OCI-LY7 (cell line): ENCODE measurements around the gene SGTA. TPM values are rescaled to one million over a fixed set of nuclear protein-coding genes. Genes with fewer than 3 reads are reported as not detected.

Source experiments
- BruUV-seq: library from RNA; stranded (reverse); fragments of 400-500 nt; replicated peaks from 2 replicates; lab custom pipeline; 2021; lab: Mats Ljungman, UMichigan
- CTCF ChIA-PET: fragments of 300-600 bp; sonication (Branson Sonifier 250); formaldehyde crosslinking; loops from one replicate; lab custom pipeline; 2022; ENCODE audit warnings: antibody characterized with exemption; ENCODE audit not compliant: unreplicated experiment; lab: Charles Lee
- POLR2A ChIA-PET: fragments of 300-600 bp; sonication (Branson Sonifier 250); formaldehyde crosslinking; loops from one replicate; lab custom pipeline; 2022; ENCODE audit warnings: antibody characterized with exemption; lab: Charles Lee
- DNase-seq: peaks from one replicate; pipeline ENCODE4 v3.0.0-alpha.2; 2015; ENCODE audit warnings: low spot score
- H2AFZ ChIP-seq: fragments of 200-600 bp; sonication (generic), shearing (Covaris generic); 2 replicates; pipeline ENCODE4 v1.6.1; 2014; ENCODE audit warnings: mild to moderate bottlenecking, antibody characterized with exemption, low read length, moderate library complexity
- H3K27ac ChIP-seq: fragments of 200-600 bp; sonication (generic); 2 replicates; pipeline ENCODE4 v1.5.1; 2014; ENCODE audit warnings: mixed run types, low read depth, mild to moderate bottlenecking, moderate library complexity, low read length, inconsistent platforms; ENCODE audit not compliant: poor library complexity, severe bottlenecking
- H3K36me3 ChIP-seq: fragments of 200-600 bp; sonication (generic); 2 replicates; pipeline ENCODE4 v1.6.1; 2014; ENCODE audit warnings: mild to moderate bottlenecking, antibody characterized with exemption, low read length, moderate library complexity, mixed read lengths; ENCODE audit not compliant: insufficient read depth
- H3K4me1 ChIP-seq: fragments of 200-600 bp; sonication (generic); 2 replicates; pipeline ENCODE4 v1.5.1; 2014; ENCODE audit warnings: mild to moderate bottlenecking, low read length; ENCODE audit not compliant: insufficient read depth, poor library complexity, severe bottlenecking
- H3K4me2 ChIP-seq: fragments of 200-600 bp; sonication (generic); 2 replicates; pipeline ENCODE4 v1.6.1; 2014; ENCODE audit warnings: mild to moderate bottlenecking, low read length
- H3K4me3 ChIP-seq: fragments of 200-600 bp; sonication (generic); 2 replicates; pipeline ENCODE4 v1.5.1; 2014; ENCODE audit warnings: mild to moderate bottlenecking, low read depth, low read length; ENCODE audit not compliant: poor library complexity, severe bottlenecking
- H3K79me2 ChIP-seq: fragments of 200-600 bp; sonication (generic); 2 replicates; pipeline ENCODE4 v1.6.1; 2016; ENCODE audit warnings: low read depth, mild to moderate bottlenecking, low read length, moderate library complexity, mixed read lengths; ENCODE audit not compliant: insufficient read depth
- H3K9me2 ChIP-seq: fragments of 200-600 bp; sonication (generic); 2 replicates; pipeline ENCODE4 v1.6.1; 2016; ENCODE audit warnings: mild to moderate bottlenecking, low read length, mixed read lengths; ENCODE audit not compliant: insufficient read depth
- H3K9me3 ChIP-seq: fragments of 200-600 bp; sonication (generic); 2 replicates; pipeline ENCODE4 v1.6.1; 2014; ENCODE audit warnings: mild to moderate bottlenecking, mixed run types, low read length, mixed read lengths
- H4K20me1 ChIP-seq: fragments of 200-600 bp; sonication (generic); 2 replicates; pipeline ENCODE4 v1.6.1; 2014; ENCODE audit warnings: mild to moderate bottlenecking, antibody characterized with exemption, low read length, moderate library complexity, mixed read lengths; ENCODE audit not compliant: insufficient read depth
- EZH2phosphoT487 ChIP-seq: fragments of 200-600 bp; sonication (generic); IDR thresholded peaks from 2 replicates; pipeline ENCODE4 v1.6.1; 2018; ENCODE audit warnings: low read depth, borderline replicate concordance, mild to moderate bottlenecking, mixed run types, antibody characterized with exemption, low read length, moderate library complexity, mixed read lengths
- intact Hi-C: fragments of 100-400 bp; cut with micrococcal nuclease; formaldehyde crosslinking; loops from one replicate; pipeline ENCODE4 v1.10.0; 2022; ENCODE audit not compliant: unreplicated experiment
- total RNA-seq, 2 experiments: library from RNA; depleted of rRNA in 1 of 2; stranded (reverse); fragments of >200 nt in 1 of 2; shearing (Covaris generic) in 1 of 2; gene quantifications; 2 replicates each; pipeline ENCODE4 v1.2.3, GENCODE V29; 2014 to 2022
- TF ChIP-seq, protein P1 (sequence below): fragments of 200-600 bp; sonication (generic); conservative IDR thresholded peaks from 2 replicates; pipeline ENCODE4 v1.5.1; 2014; ENCODE audit warnings: mild to moderate bottlenecking, antibody characterized with exemption, low read length, moderate library complexity, mixed read lengths

The SGTA gene
- total RNA-seq, 2 experiments from 2014 or later = 68.2 to 82.4 TPM

DNA sequence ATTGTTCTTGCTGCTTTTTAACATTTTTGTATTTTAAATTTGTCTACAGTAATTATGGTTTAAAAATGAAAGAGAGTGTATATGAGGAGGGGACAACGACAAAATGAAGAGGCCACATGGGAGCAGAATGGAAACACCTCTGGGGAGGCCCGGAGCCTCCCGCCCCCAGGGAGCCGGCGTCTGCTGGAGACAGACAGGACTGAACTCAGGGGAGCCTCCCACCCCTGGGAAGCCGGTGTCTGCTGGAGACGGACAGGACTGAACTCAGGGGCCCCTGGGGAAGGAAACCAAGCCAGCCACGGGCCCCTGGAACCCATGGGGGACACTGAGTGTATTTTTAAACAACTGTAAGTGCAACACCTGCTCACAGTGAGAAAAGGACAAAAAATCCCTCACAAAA is 26.6 kb downstream of the SGTA start:
- H3K4me3 ChIP-seq = no peak overlapping the region
- H3K27ac ChIP-seq = no peak overlapping the region
- no peak overlapping the region for H2AFZ ChIP-seq
- ChIA-PET POLR2A (no interaction called here), CTCF (no interaction called here)
- no peaks in the 10 kb centered on the region for H3K9me3 ChIP-seq
- BruUV-seq = no TSS peak
- no peaks in the 10 kb centered on the region for H3K79me2 ChIP-seq
- no peaks in the 10 kb centered on the region for H4K20me1 ChIP-seq
- no peak overlapping the region for H3K4me2 ChIP-seq
- H3K9me2 ChIP-seq = no peaks in the 10 kb centered on the region
- intact Hi-C loops = no loop called here
- TF ChIP-seq, protein P1, sequence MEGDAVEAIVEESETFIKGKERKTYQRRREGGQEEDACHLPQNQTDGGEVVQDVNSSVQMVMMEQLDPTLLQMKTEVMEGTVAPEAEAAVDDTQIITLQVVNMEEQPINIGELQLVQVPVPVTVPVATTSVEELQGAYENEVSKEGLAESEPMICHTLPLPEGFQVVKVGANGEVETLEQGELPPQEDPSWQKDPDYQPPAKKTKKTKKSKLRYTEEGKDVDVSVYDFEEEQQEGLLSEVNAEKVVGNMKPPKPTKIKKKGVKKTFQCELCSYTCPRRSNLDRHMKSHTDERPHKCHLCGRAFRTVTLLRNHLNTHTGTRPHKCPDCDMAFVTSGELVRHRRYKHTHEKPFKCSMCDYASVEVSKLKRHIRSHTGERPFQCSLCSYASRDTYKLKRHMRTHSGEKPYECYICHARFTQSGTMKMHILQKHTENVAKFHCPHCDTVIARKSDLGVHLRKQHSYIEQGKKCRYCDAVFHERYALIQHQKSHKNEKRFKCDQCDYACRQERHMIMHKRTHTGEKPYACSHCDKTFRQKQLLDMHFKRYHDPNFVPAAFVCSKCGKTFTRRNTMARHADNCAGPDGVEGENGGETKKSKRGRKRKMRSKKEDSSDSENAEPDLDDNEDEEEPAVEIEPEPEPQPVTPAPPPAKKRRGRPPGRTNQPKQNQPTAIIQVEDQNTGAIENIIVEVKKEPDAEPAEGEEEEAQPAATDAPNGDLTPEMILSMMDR = no peak
- TF ChIP-seq EZH2phosphoT487 = no peak
- H3K4me1 ChIP-seq = no peaks in the 10 kb centered on the region
- H3K36me3 ChIP-seq = peaks cover 80% of the 10 kb centered on the region
- no peak for DNase-seq

DNA sequence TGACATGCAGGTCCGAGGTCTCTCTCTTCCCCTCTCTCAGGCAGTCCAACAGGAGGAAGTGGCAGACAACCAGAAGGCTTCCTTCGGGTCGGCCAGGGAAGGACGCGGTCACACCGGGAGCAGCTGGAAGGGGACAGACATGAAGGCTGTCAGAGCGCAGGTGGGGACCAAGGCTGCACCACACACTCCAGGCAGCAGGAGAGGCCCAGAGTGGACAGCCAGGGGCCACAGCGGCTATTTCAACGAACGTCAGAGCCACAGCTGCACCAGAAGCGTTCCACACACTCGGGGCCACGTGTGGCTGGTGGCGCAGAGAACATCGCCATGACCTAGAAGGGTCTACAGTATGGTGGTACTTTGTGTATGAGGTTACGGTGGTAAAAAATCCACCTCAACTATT is 27.3 kb downstream of the SGTA start:
- H3K4me1 ChIP-seq = no peaks in the 10 kb centered on the region
- POLR2A ChIA-PET = no interaction called here
- BruUV-seq = no TSS peak

DNA sequence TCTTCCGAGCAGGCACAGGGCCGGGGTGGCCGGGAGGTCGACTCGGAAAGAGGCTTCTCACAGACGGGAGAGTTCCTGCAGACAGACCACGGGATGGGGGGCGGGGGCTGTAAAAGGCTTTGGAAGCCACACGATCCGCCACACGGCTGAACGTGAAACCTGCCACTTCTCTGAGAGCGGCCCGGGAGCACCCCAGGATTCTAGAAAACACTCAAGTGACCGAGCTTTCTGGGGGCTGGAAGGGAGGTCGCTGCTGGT is 27.7 kb downstream of the SGTA start:
- Histone ChIP-seq H4K20me1 (no peaks in the 10 kb centered on the region), H3K4me3 (no peak overlapping the region), H3K27ac (no peak overlapping the region), H3K79me2 (no peaks in the 10 kb centered on the region), H3K9me2 (no peaks in the 10 kb centered on the region), H2AFZ (no peak overlapping the region), H3K9me3 (no peaks in the 10 kb centered on the region), H3K4me1 (no peaks in the 10 kb centered on the region), H3K4me2 (no peak overlapping the region), H3K36me3 (peaks cover 69% of the 10 kb centered on the region)
- POLR2A ChIA-PET = no interaction called here
- TF ChIP-seq EZH2phosphoT487 = no peak
- TF ChIP-seq, protein P1 = no peak
- intact Hi-C loops = no loop called here
- DNase-seq = no peak
- CTCF ChIA-PET = no interaction called here
- BruUV-seq = no TSS peak

More for the DNA sequence above, 27.3 kb downstream of the SGTA start:
- peaks cover 73% of the 10 kb centered on the region for H3K36me3 ChIP-seq
- no peaks in the 10 kb centered on the region for H3K9me3 ChIP-seq
- no peak overlapping the region for H3K27ac ChIP-seq
- H4K20me1 ChIP-seq = no peaks in the 10 kb centered on the region
- H3K4me2 ChIP-seq = no peak overlapping the region
- H3K79me2 ChIP-seq = no peaks in the 10 kb centered on the region
- CTCF ChIA-PET = no interaction called here
- intact Hi-C loops = no loop called here
- no peak for DNase-seq
- no peak overlapping the region for H2AFZ ChIP-seq
- no peak for TF ChIP-seq EZH2phosphoT487
- TF ChIP-seq, protein P1 = no peak
- H3K9me2 ChIP-seq = no peaks in the 10 kb centered on the region
- H3K4me3 ChIP-seq = no peak overlapping the region
